ENCODE measurements around the gene MED10. TPM values are rescaled to one million over a fixed set of nuclear protein-coding genes. Genes with fewer than 3 reads are reported as not detected.

MED10 gene
- total RNA-seq, 1 donor from 2014 or later = 49.3 TPM

GRCh38 chr5:6408627-6409446, 30.5 kb upstream of the MED10 start:
- no peak overlapping the region for H3K9ac ChIP-seq (ENCODE audit: low read length)
- FAIRE-seq = no peak
- Mint-ChIP-seq H3K27ac (ENCODE audit: unreplicated experiment) (peak overlapping the region; percentile 64), H3K9me3 (ENCODE audit: unreplicated experiment) (peaks cover 10% of the 10 kb centered on the region), H3K27me3 (ENCODE audit: low read depth, unreplicated experiment) (peaks cover 18% of the 10 kb centered on the region), H3K4me3 (ENCODE audit: unreplicated experiment) (no peak overlapping the region), H3K4me1 (ENCODE audit: low read depth, unreplicated experiment) (peaks cover 20% of the 10 kb centered on the region), H3K36me3 (ENCODE audit: low read depth, unreplicated experiment) (peaks cover 3% of the 10 kb centered on the region)
- H2AFZ ChIP-seq (ENCODE audit: low read depth, low read length) = no peak overlapping the region
- H3K27me3 ChIP-seq (ENCODE audit: insufficient read depth, low read length) = no peaks in the 10 kb centered on the region
- no peak for TF ChIP-seq EZH2 (IDR thresholded peaks at IDR 0.05; ENCODE audit: insufficient read depth, low read length)
- no peak for TF ChIP-seq CTCF (IDR thresholded peaks at IDR 0.05; ENCODE audit: insufficient read depth, low read depth, low read length)
- no peak overlapping the region for H3K4me3 ChIP-seq (ENCODE audit: insufficient read depth, low read depth, low read length)
- H3K4me2 ChIP-seq (ENCODE audit: low read length) = no peak overlapping the region
- H3K4me1 ChIP-seq (ENCODE audit: insufficient read depth, low read length) = no peaks in the 10 kb centered on the region
- no peaks in the 10 kb centered on the region for H3K79me2 ChIP-seq (ENCODE audit: insufficient read depth, low read length)
- H4K20me1 ChIP-seq (ENCODE audit: insufficient read depth, low read length) = no peaks in the 10 kb centered on the region
- H3K9me3 ChIP-seq (ENCODE audit: insufficient read depth, low read depth, low read length) = no peaks in the 10 kb centered on the region
- no peak overlapping the region for H3K27ac ChIP-seq (ENCODE audit: low read depth, low read length)
- DNase-seq (ENCODE audit: low read depth) = peak; percentile 0
- no peaks in the 10 kb centered on the region for H3K36me3 ChIP-seq (ENCODE audit: insufficient read depth, low read length)

- Histone ChIP-seq H3K9me3 (ENCODE audit: insufficient read depth, low read depth, low read length) (no peaks in the 10 kb centered on the region), H2AFZ (ENCODE audit: low read depth, low read length) (no peak overlapping the region), H3K4me3 (ENCODE audit: insufficient read depth, low read depth, low read length) (no peak overlapping the region), H4K20me1 (ENCODE audit: insufficient read depth, low read length) (no peaks in the 10 kb centered on the region), H3K36me3 (ENCODE audit: insufficient read depth, low read length) (no peaks in the 10 kb centered on the region), H3K9ac (ENCODE audit: low read length) (no peak overlapping the region), H3K4me2 (ENCODE audit: low read length) (no peak overlapping the region), H3K27me3 (ENCODE audit: insufficient read depth, low read length) (no peaks in the 10 kb centered on the region), H3K4me1 (ENCODE audit: insufficient read depth, low read length) (no peaks in the 10 kb centered on the region), H3K27ac (ENCODE audit: low read depth, low read length) (no peak overlapping the region), H3K79me2 (ENCODE audit: insufficient read depth, low read length) (no peaks in the 10 kb centered on the region)
- Mint-ChIP-seq H3K4me3 (ENCODE audit: unreplicated experiment) (no peak overlapping the region), H3K9me3 (ENCODE audit: unreplicated experiment) (peaks cover 10% of the 10 kb centered on the region), H3K4me1 (ENCODE audit: low read depth, unreplicated experiment) (peaks cover 27% of the 10 kb centered on the region), H3K27ac (ENCODE audit: unreplicated experiment) (peak overlapping the region; percentile 64), H3K27me3 (ENCODE audit: low read depth, unreplicated experiment) (peaks cover 20% of the 10 kb centered on the region), H3K36me3 (ENCODE audit: low read depth, unreplicated experiment) (peaks cover 3% of the 10 kb centered on the region)
- no peak for TF ChIP-seq CTCF (IDR thresholded peaks at IDR 0.05; ENCODE audit: insufficient read depth, low read depth, low read length)
- no peak for TF ChIP-seq EZH2 (IDR thresholded peaks at IDR 0.05; ENCODE audit: insufficient read depth, low read length)
- FAIRE-seq (no peak), DNase-seq (ENCODE audit: low read depth) (no peak)
Measured at GRCh38 chr5:6408260-6408596, 29.9 kb upstream of the MED10 start.
